HUES64 (cell line): ENCODE data around the gene MCM9.

ENCODE experiments used
- H3K27ac ChIP-seq: 2 replicates; pipeline ENCODE4 v1.7.0; 2013; ENCODE audit warnings: low read depth, low read length, inconsistent platforms
- H3K27me3 ChIP-seq: 2 replicates; pipeline ENCODE4 v1.6.1; 2013; ENCODE audit warnings: mild to moderate bottlenecking, low read length; ENCODE audit not compliant: insufficient read depth
- H3K36me3 ChIP-seq: 2 replicates; pipeline ENCODE4 v1.6.1; 2013; ENCODE audit warnings: mild to moderate bottlenecking, low read length; ENCODE audit not compliant: insufficient read depth
- H3K4me1 ChIP-seq: 2 replicates; pipeline ENCODE4 v1.6.1; 2013; ENCODE audit warnings: mild to moderate bottlenecking, low read length, moderate library complexity; ENCODE audit not compliant: insufficient read depth
- H3K4me3 ChIP-seq: 2 replicates; pipeline ENCODE4 v1.5.1; 2013; ENCODE audit warnings: mild to moderate bottlenecking, low read length, moderate library complexity
- H3K9ac ChIP-seq: 2 replicates; pipeline ENCODE4 v1.6.1; 2013; ENCODE audit warnings: mild to moderate bottlenecking, low read depth, low read length
- H3K9me3 ChIP-seq: 2 replicates; pipeline ENCODE4 v1.6.1; 2013; ENCODE audit warnings: low read depth, low read length; ENCODE audit not compliant: insufficient read depth
- WGBS: fragments of 150-250, 120-280 bp; methylation state at CpG from one replicate; pipeline ENCODE4 v1.1.7; 2013; ENCODE audit warnings: missing lambda C conversion rate; 5-methylcytosine and 5-hydroxymethylcytosine counted together

Gene MCM9

GRCh38 chr6:118932421-118932820 lies 2.5 kb downstream of the MCM9 start:
- H3K27ac ChIP-seq, result no peak overlapping the region
- peaks cover 53% of the 10 kb centered on the region for H3K36me3 ChIP-seq
- peaks cover 17% of the 10 kb centered on the region for H3K4me1 ChIP-seq
- H3K27me3 ChIP-seq, result no peaks in the 10 kb centered on the region
- WGBS, result 87% methylated on average over 1 of the region's 2 CpGs
- H3K9ac ChIP-seq, result no peak overlapping the region
- H3K9me3 ChIP-seq, result no peaks in the 10 kb centered on the region
- H3K4me3 ChIP-seq, result no peak overlapping the region

- Histone ChIP-seq H3K4me3 (no peak overlapping the region), H3K27ac (no peak overlapping the region), H3K4me1 (peaks cover 17% of the 10 kb centered on the region), H3K27me3 (no peaks in the 10 kb centered on the region), H3K9ac (no peak overlapping the region), H3K36me3 (peaks cover 57% of the 10 kb centered on the region), H3K9me3 (no peaks in the 10 kb centered on the region)
- WGBS, result 96% methylated on average over 2 of the region's 5 CpGs
Observed at GRCh38 chr6:118931436-118931835, 3.5 kb downstream of the MCM9 start.

- Histone ChIP-seq H3K27me3 (no peaks in the 10 kb centered on the region), H3K9me3 (no peaks in the 10 kb centered on the region), H3K27ac (no peak overlapping the region), H3K4me3 (no peak overlapping the region), H3K4me1 (peaks cover 12% of the 10 kb centered on the region), H3K36me3 (peaks cover 65% of the 10 kb centered on the region), H3K9ac (no peak overlapping the region)
- WGBS, result 100% methylated on average over 3 of the region's 3 CpGs
Observed at GRCh38 chr6:118930680-118931079, 4.3 kb downstream of the MCM9 start.

- H3K36me3 ChIP-seq, result peaks cover 91% of the 10 kb centered on the region
- H3K4me1 ChIP-seq, result no peaks in the 10 kb centered on the region
Observed at GRCh38 chr6:118923035-118923434, 11.9 kb downstream of the MCM9 start.

GRCh38 chr6:118921084-118921483 lies 13.9 kb downstream of the MCM9 start:
- Histone ChIP-seq H3K4me1 (no peaks in the 10 kb centered on the region), H3K4me3 (no peak overlapping the region), H3K9ac (no peak overlapping the region), H3K36me3 (peaks cover 89% of the 10 kb centered on the region), H3K27ac (no peak overlapping the region), H3K9me3 (no peaks in the 10 kb centered on the region), H3K27me3 (no peaks in the 10 kb centered on the region)
- WGBS, result 100% methylated on average over 1 of the region's 1 CpG

More at GRCh38 chr6:118923035-118923434, 11.9 kb downstream of the MCM9 start:
- no peak overlapping the region for H3K27ac ChIP-seq
- no peaks in the 10 kb centered on the region for H3K9me3 ChIP-seq
- H3K4me3 ChIP-seq, result no peak overlapping the region
- H3K27me3 ChIP-seq, result no peaks in the 10 kb centered on the region
- WGBS, result 94% methylated on average over 3 of the region's 3 CpGs
- H3K9ac ChIP-seq, result no peak overlapping the region

- Histone ChIP-seq H3K27me3 (no peaks in the 10 kb centered on the region), H3K9me3 (no peaks in the 10 kb centered on the region), H3K27ac (no peak overlapping the region), H3K36me3 (peaks cover 92% of the 10 kb centered on the region), H3K4me1 (no peaks in the 10 kb centered on the region), H3K4me3 (no peak overlapping the region), H3K9ac (no peak overlapping the region)
- WGBS, result 100% methylated on average over 2 of the region's 2 CpGs
Observed at GRCh38 chr6:118918329-118918725, 16.6 kb downstream of the MCM9 start.

- Histone ChIP-seq H3K36me3 (peaks cover 92% of the 10 kb centered on the region), H3K27me3 (no peaks in the 10 kb centered on the region)
- WGBS, result 97% methylated on average over 5 of the region's 5 CpGs
Observed at GRCh38 chr6:118917546-118918328, 17.2 kb downstream of the MCM9 start.

GRCh38 chr6:118914598-118914997 lies 20.4 kb downstream of the MCM9 start:
- Histone ChIP-seq H3K9me3 (no peaks in the 10 kb centered on the region), H3K4me1 (no peaks in the 10 kb centered on the region), H3K27me3 (no peaks in the 10 kb centered on the region), H3K9ac (no peak overlapping the region), H3K4me3 (no peak overlapping the region), H3K27ac (no peak overlapping the region), H3K36me3 (peaks cover 90% of the 10 kb centered on the region)

More at GRCh38 chr6:118917546-118918328, 17.2 kb downstream of the MCM9 start:
- no peak overlapping the region for H3K4me3 ChIP-seq
- H3K4me1 ChIP-seq, result no peaks in the 10 kb centered on the region
- no peaks in the 10 kb centered on the region for H3K9me3 ChIP-seq
- H3K27ac ChIP-seq, result no peak overlapping the region
- H3K9ac ChIP-seq, result no peak overlapping the region

- 88% methylated on average over 2 of the region's 2 CpGs for WGBS
- H3K36me3 ChIP-seq, result peaks cover 94% of the 10 kb centered on the region
- H3K9ac ChIP-seq, result no peak overlapping the region
- no peak overlapping the region for H3K4me3 ChIP-seq
- H3K4me1 ChIP-seq, result no peaks in the 10 kb centered on the region
- H3K27me3 ChIP-seq, result no peaks in the 10 kb centered on the region
- no peaks in the 10 kb centered on the region for H3K9me3 ChIP-seq
- H3K27ac ChIP-seq, result no peak overlapping the region
Observed at GRCh38 chr6:118913161-118913560, 21.8 kb downstream of the MCM9 start.

GRCh38 chr6:118912646-118913045 lies 22.3 kb downstream of the MCM9 start:
- Histone ChIP-seq H3K36me3 (peaks cover 94% of the 10 kb centered on the region), H3K27me3 (no peaks in the 10 kb centered on the region), H3K27ac (no peak overlapping the region), H3K9me3 (no peaks in the 10 kb centered on the region), H3K4me3 (no peak overlapping the region), H3K9ac (no peak overlapping the region), H3K4me1 (no peaks in the 10 kb centered on the region)
- WGBS, result 85% methylated on average over 4 of the region's 5 CpGs

- WGBS, result no CpG with 5 or more reads among the region's 1 CpG
- Histone ChIP-seq H3K4me1 (no peaks in the 10 kb centered on the region), H3K27me3 (no peaks in the 10 kb centered on the region), H3K4me3 (no peak overlapping the region), H3K36me3 (peaks cover 95% of the 10 kb centered on the region), H3K9ac (no peak overlapping the region), H3K27ac (no peak overlapping the region), H3K9me3 (no peaks in the 10 kb centered on the region)
Observed at GRCh38 chr6:118908441-118908840, 26.5 kb downstream of the MCM9 start.

GRCh38 chr6:118905851-118906250 lies 29.1 kb downstream of the MCM9 start:
- Histone ChIP-seq H3K27ac (no peak overlapping the region), H3K9me3 (no peaks in the 10 kb centered on the region), H3K36me3 (peaks cover 95% of the 10 kb centered on the region), H3K27me3 (no peaks in the 10 kb centered on the region), H3K9ac (no peak overlapping the region), H3K4me3 (no peak overlapping the region), H3K4me1 (peaks cover 12% of the 10 kb centered on the region; the same call in 1 of the 2 replicates)
- WGBS, result 99% methylated on average over 4 of the region's 4 CpGs
